ENCODE measurements around the gene SOWAHA.

DNA sequence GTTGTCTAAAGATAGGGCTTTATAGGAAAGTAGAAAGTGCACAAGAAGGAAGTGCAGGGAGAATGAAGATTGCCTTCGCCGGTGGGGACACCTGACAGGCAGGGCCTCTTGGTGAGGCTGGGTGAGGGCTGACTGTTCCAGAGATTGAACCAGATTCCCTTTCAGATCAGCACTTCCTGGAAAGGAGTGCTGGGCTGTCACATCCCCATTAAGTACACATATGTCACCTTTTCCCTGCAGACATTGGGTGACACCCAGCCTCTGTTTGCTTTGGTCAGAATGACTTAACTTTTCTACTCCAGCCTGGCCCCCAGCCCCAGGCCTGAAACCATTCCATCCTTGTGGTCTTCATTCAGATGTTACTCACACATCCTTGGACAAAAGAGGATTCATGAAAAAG is 24.8 kb downstream of the SOWAHA start:
- TF ChIP-seq, protein P1, sequence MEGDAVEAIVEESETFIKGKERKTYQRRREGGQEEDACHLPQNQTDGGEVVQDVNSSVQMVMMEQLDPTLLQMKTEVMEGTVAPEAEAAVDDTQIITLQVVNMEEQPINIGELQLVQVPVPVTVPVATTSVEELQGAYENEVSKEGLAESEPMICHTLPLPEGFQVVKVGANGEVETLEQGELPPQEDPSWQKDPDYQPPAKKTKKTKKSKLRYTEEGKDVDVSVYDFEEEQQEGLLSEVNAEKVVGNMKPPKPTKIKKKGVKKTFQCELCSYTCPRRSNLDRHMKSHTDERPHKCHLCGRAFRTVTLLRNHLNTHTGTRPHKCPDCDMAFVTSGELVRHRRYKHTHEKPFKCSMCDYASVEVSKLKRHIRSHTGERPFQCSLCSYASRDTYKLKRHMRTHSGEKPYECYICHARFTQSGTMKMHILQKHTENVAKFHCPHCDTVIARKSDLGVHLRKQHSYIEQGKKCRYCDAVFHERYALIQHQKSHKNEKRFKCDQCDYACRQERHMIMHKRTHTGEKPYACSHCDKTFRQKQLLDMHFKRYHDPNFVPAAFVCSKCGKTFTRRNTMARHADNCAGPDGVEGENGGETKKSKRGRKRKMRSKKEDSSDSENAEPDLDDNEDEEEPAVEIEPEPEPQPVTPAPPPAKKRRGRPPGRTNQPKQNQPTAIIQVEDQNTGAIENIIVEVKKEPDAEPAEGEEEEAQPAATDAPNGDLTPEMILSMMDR (IDR thresholded peaks at IDR 0.05): no peak
- TF ChIP-seq POLR2A (IDR thresholded peaks at IDR 0.05): no peak

Data from prostate gland (tissue), 2 donors.